PC-3 (cell line): ENCODE measurements around the gene ELF4. TPM values are rescaled to one million over a fixed set of nuclear protein-coding genes. Genes with fewer than 3 reads are reported as not detected.

Experiments used
- ATAC-seq: fragments of 200-7000 bp; cut with Tn5 transposase; 2 replicates; pipeline ENCODE4 v1.9.1; 2020; ENCODE audit warnings: mild to moderate bottlenecking, moderate library complexity
- BruUV-seq: library from RNA; stranded (reverse); fragments of 400-500 nt; replicated peaks from 2 replicates; lab custom pipeline; 2021; lab: Mats Ljungman, UMichigan
- CTCF ChIA-PET: fragments of 300-600 bp; sonication (Branson Sonifier 250); formaldehyde crosslinking; loops from one replicate; lab custom pipeline; 2022; ENCODE audit warnings: antibody characterized with exemption; lab: Charles Lee
- POLR2A ChIA-PET: fragments of 300-600 bp; sonication (Branson Sonifier 250); formaldehyde crosslinking; loops from one replicate; lab custom pipeline; 2022; ENCODE audit warnings: antibody characterized with exemption; ENCODE audit not compliant: unreplicated experiment; lab: Charles Lee
- DNase-seq: peaks from one replicate; pipeline ENCODE4 v3.0.0-alpha.2; 2015
- H2AFZ ChIP-seq: fragments of 300-600 bp; sonication (generic); 2 replicates; pipeline ENCODE4 v1.6.0; 2016; ENCODE audit warnings: antibody characterized with exemption, low read length
- H3F3A ChIP-seq: fragments of 300-600 bp; sonication (generic); one replicate; pipeline ENCODE4 v1.6.0; 2017; ENCODE audit warnings: antibody characterized with exemption, low read length, control low read depth, mild to moderate bottlenecking; ENCODE audit not compliant: unreplicated experiment
- H3K27ac ChIP-seq: fragments of 300-600 bp; sonication (generic); 2 replicates; pipeline ENCODE4 v1.5.1; 2016; ENCODE audit warnings: mild to moderate bottlenecking, low read length
- H3K27me3 ChIP-seq: fragments of 300-600 bp; sonication (generic); 2 replicates; pipeline ENCODE4 v1.6.1; 2016; ENCODE audit warnings: low read length, mixed read lengths
- H3K36me3 ChIP-seq: fragments of 300-600 bp; sonication (generic); 2 replicates; pipeline ENCODE4 v1.6.1; 2016; ENCODE audit warnings: low read depth, mixed run types, low read length, mixed read lengths
- H3K4me1 ChIP-seq: fragments of 300-600 bp; sonication (generic); 2 replicates; pipeline ENCODE4 v1.5.1; 2016; ENCODE audit warnings: low read length; ENCODE audit not compliant: insufficient read depth
- H3K4me2 ChIP-seq: fragments of 300-600 bp; sonication (generic); 2 replicates; pipeline ENCODE4 v1.6.0; 2016; ENCODE audit warnings: low read length
- H3K4me3 ChIP-seq: fragments of 300-600 bp; sonication (generic); 2 replicates; pipeline ENCODE4 v1.5.1; 2016; ENCODE audit warnings: mild to moderate bottlenecking, low read length, mixed read lengths
- H3K79me2 ChIP-seq: fragments of 300-600 bp; sonication (generic); 2 replicates; pipeline ENCODE4 v1.6.1; 2017; ENCODE audit warnings: low read length, mixed read lengths
- H3K9ac ChIP-seq: fragments of 300-600 bp; sonication (generic); 2 replicates; pipeline ENCODE4 v1.6.0; 2016; ENCODE audit warnings: mild to moderate bottlenecking, low read length
- H3K9me2 ChIP-seq: fragments of 300-600 bp; sonication (generic); replicated peaks from 2 replicates; pipeline ENCODE4 v1.6.1; 2016; ENCODE audit warnings: mixed run types, low read length, mixed read lengths
- H3K9me3 ChIP-seq: fragments of 300-600 bp; sonication (generic); 2 replicates; pipeline ENCODE4 v1.6.1; 2016; ENCODE audit warnings: low read length, mixed read lengths
- H4K20me1 ChIP-seq: fragments of 300-600 bp; sonication (generic); 2 replicates; pipeline ENCODE4 v1.6.1; 2016; ENCODE audit warnings: low read length, mixed read lengths
- CTCF ChIP-seq: fragments of 300-600 bp; sonication (generic); conservative IDR thresholded peaks from 2 replicates; pipeline ENCODE4 v1.5.1; 2017; ENCODE audit warnings: antibody characterized with exemption, low read depth, mild to moderate bottlenecking, low read length
- EZH2 ChIP-seq: fragments of 300-600 bp; sonication (generic); IDR thresholded peaks from one replicate; pipeline ENCODE4 v1.6.1; 2017; ENCODE audit warnings: antibody characterized with exemption, mild to moderate bottlenecking, low read length; ENCODE audit not compliant: unreplicated experiment
- EZH2phosphoT487 ChIP-seq: fragments of 300-600 bp; sonication (generic); IDR thresholded peaks from 2 replicates; pipeline ENCODE4 v1.6.1; 2018; ENCODE audit warnings: mild to moderate bottlenecking, antibody characterized with exemption, low read length, borderline replicate concordance
- intact Hi-C: fragments of 100-400 bp; cut with micrococcal nuclease; formaldehyde crosslinking; loops from 2 replicates; pipeline ENCODE4 v1.9.0; 2023
- total RNA-seq: library from RNA; depleted of rRNA; stranded (reverse); fragments of >200 nt; gene quantifications from 2 replicates; pipeline ENCODE4 v1.2.3, GENCODE V29; 2014

Gene ELF4
- total RNA-seq, 1 experiment from 2014 or later, result 23.4 TPM

- no peak overlapping the region for H2AFZ ChIP-seq
- H3K4me3 ChIP-seq, result no peak overlapping the region
- H4K20me1 ChIP-seq, result no peaks in the 10 kb centered on the region
- POLR2A ChIA-PET, result no interaction called here
- DNase-seq (no peak), ATAC-seq (no peak)
- CTCF ChIA-PET, result no interaction called here
- H3K9me3 ChIP-seq, result no peaks in the 10 kb centered on the region
- H3K4me2 ChIP-seq, result no peak overlapping the region
- TF ChIP-seq EZH2phosphoT487, result no peak
- TF ChIP-seq CTCF, result no peak
- TF ChIP-seq EZH2, result no peak
- H3K36me3 ChIP-seq, result 0 out of 2 replicates have a peak, but pooled peaks cover 3% of the 10 kb centered on the region
- no peak overlapping the region for H3K9ac ChIP-seq
- 0 out of 2 replicates have a peak, but pooled peaks cover 5% of the 10 kb centered on the region for H3K79me2 ChIP-seq
- BruUV-seq, result no TSS peak
- intact Hi-C loops, result no loop called here
- no peaks in the 10 kb centered on the region for H3K27me3 ChIP-seq
- no peaks in the 10 kb centered on the region for H3K4me1 ChIP-seq
- H3K9me2 ChIP-seq, result no peaks in the 10 kb centered on the region
- H3K27ac ChIP-seq, result no peak overlapping the region
- no peaks in the 10 kb centered on the region for H3F3A ChIP-seq
These were observed 23.7 kb downstream of the ELF4 start for GRCh38 chrX:130086447-130087206.

- 0 out of 2 replicates have a peak, but pooled peaks cover 5% of the 10 kb centered on the region for H3K79me2 ChIP-seq
- H3K27me3 ChIP-seq, result no peaks in the 10 kb centered on the region
- H3K36me3 ChIP-seq, result 0 out of 2 replicates have a peak, but pooled peaks cover 3% of the 10 kb centered on the region
- H3K4me3 ChIP-seq, result no peak overlapping the region
- no peak overlapping the region for H3K27ac ChIP-seq
- H3F3A ChIP-seq, result no peaks in the 10 kb centered on the region
- no peak overlapping the region for H2AFZ ChIP-seq
- DNase-seq (no peak), ATAC-seq (no peak)
- H3K9me2 ChIP-seq, result no peaks in the 10 kb centered on the region
- H3K9me3 ChIP-seq, result no peaks in the 10 kb centered on the region
- no peak overlapping the region for H3K9ac ChIP-seq
- H3K4me1 ChIP-seq, result no peaks in the 10 kb centered on the region
- POLR2A ChIA-PET, result no interaction called here
- no peak for TF ChIP-seq EZH2phosphoT487
- no peak for TF ChIP-seq CTCF
- TF ChIP-seq EZH2, result no peak
- no TSS peak for BruUV-seq
- CTCF ChIA-PET, result no interaction called here
- intact Hi-C loops, result no loop called here
- no peaks in the 10 kb centered on the region for H4K20me1 ChIP-seq
- H3K4me2 ChIP-seq, result no peak overlapping the region
These were observed 24.5 kb downstream of the ELF4 start for GRCh38 chrX:130085551-130086446.
